ENCODE results near the gene WDR6.

DNA sequence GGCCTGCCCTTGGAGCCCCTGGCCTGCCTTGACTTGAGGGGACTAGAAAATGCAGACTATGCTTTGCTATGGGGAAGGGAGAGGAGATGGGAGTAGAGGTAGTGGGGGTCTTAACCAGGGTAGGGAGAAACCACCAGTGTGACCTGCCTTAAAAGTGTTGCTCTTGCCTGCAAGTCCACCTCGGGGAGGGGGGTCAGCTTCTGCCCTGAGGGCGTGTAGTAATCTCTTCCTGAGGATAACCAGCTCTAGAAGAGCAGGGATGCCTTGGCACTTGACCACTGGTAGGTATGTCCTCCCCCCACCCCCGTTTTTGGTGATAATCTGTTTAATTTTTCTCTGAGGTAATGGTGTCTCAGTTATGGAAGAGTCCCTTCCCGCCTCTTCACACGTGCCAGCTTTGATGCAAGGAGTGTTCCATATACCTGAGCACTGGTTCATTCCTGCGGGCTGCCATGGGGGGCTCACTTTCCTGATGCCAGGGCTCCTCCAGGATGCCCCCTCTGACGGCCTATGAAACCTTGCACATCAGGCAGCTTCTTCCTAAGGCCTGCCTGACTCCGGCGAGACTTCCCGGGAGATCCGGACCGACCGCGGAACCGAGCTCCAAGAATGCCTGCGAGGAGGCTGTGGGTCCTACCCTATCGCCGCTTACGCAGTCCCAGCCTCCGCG is 17.9 kb upstream of the WDR6 start:
- TF ChIP-seq, protein P1, sequence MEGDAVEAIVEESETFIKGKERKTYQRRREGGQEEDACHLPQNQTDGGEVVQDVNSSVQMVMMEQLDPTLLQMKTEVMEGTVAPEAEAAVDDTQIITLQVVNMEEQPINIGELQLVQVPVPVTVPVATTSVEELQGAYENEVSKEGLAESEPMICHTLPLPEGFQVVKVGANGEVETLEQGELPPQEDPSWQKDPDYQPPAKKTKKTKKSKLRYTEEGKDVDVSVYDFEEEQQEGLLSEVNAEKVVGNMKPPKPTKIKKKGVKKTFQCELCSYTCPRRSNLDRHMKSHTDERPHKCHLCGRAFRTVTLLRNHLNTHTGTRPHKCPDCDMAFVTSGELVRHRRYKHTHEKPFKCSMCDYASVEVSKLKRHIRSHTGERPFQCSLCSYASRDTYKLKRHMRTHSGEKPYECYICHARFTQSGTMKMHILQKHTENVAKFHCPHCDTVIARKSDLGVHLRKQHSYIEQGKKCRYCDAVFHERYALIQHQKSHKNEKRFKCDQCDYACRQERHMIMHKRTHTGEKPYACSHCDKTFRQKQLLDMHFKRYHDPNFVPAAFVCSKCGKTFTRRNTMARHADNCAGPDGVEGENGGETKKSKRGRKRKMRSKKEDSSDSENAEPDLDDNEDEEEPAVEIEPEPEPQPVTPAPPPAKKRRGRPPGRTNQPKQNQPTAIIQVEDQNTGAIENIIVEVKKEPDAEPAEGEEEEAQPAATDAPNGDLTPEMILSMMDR (IDR thresholded peaks at IDR 0.05), result no peak
- no peak for TF ChIP-seq EZH2 (IDR thresholded peaks at IDR 0.05)

Measured in neural progenitor cell (in vitro differentiated cells).